Rectal smooth muscle tissue (tissue), 1 donor: ENCODE data around the gene KRTAP12-3.
"Not testable (repeated sequence)": the region's sequence is repeated elsewhere in the genome, so short reads cannot be mapped to it uniquely, and the experiment has no call there.

ENCODE experiments used
- H3K27ac ChIP-seq: one replicate; pipeline ENCODE4 v1.7.0; 2013; ENCODE audit warnings: low read depth, low read length, inconsistent platforms
- H3K27me3 ChIP-seq: one replicate; pipeline ENCODE4 v1.7.0; 2013; ENCODE audit warnings: low read length; ENCODE audit not compliant: control insufficient read depth, insufficient read depth
- H3K36me3 ChIP-seq: one replicate; pipeline ENCODE4 v1.7.0; 2013; ENCODE audit warnings: low read length; ENCODE audit not compliant: control insufficient read depth, insufficient read depth
- H3K4me1 ChIP-seq: one replicate; pipeline ENCODE4 v1.7.0; 2013; ENCODE audit warnings: low read length; ENCODE audit not compliant: control insufficient read depth, insufficient read depth
- H3K4me3 ChIP-seq: one replicate; pipeline ENCODE4 v1.7.0; 2013; ENCODE audit warnings: low read length
- H3K9ac ChIP-seq: one replicate; pipeline ENCODE4 v1.7.0; 2013; ENCODE audit warnings: low read length

Gene KRTAP12-3

GRCh38 chr21:44686000-44686781, 28.5 kb downstream of the KRTAP12-3 start:
- H3K4me1 ChIP-seq: no peaks in the 10 kb centered on the region
- no peak overlapping the region for H3K9ac ChIP-seq
- no peak overlapping the region for H3K4me3 ChIP-seq
- no peaks in the 10 kb centered on the region for H3K27me3 ChIP-seq
- H3K36me3 ChIP-seq: no peaks in the 10 kb centered on the region
- H3K27ac ChIP-seq: no peak overlapping the region

GRCh38 chr21:44686843-44687561, 29.3 kb downstream of the KRTAP12-3 start:
- no peak overlapping the region for H3K27ac ChIP-seq
- no peak overlapping the region for H3K9ac ChIP-seq
- H3K27me3 ChIP-seq: no peaks in the 10 kb centered on the region
- no peaks in the 10 kb centered on the region for H3K4me1 ChIP-seq
- H3K36me3 ChIP-seq: no peaks in the 10 kb centered on the region
- H3K4me3 ChIP-seq: no peak overlapping the region

GRCh38 chr21:44687671-44688070, 29.9 kb downstream of the KRTAP12-3 start:
- Histone ChIP-seq H3K27me3 (no peaks in the 10 kb centered on the region), H3K4me3 (no peak overlapping the region), H3K27ac (no peak overlapping the region), H3K9ac (no peak overlapping the region), H3K36me3 (no peaks in the 10 kb centered on the region), H3K4me1 (no peaks in the 10 kb centered on the region)

GRCh38 chr21:44689740-44690139, 32.0 kb downstream of the KRTAP12-3 start:
- H3K36me3 ChIP-seq, H3K27me3 ChIP-seq, H3K4me1 ChIP-seq, H3K27ac ChIP-seq, H3K4me3 ChIP-seq, H3K9ac ChIP-seq: not testable (repeated sequence)

GRCh38 chr21:44691686-44692085, 34.0 kb downstream of the KRTAP12-3 start:
- peaks cover 2% of the 10 kb centered on the region for H3K27me3 ChIP-seq
- H3K27ac ChIP-seq: no peak overlapping the region
- H3K9ac ChIP-seq: no peak overlapping the region
- H3K4me3 ChIP-seq: no peak overlapping the region
- no peaks in the 10 kb centered on the region for H3K4me1 ChIP-seq
- H3K36me3 ChIP-seq: no peaks in the 10 kb centered on the region

- H3K4me3 ChIP-seq: no peak overlapping the region
- no peaks in the 10 kb centered on the region for H3K36me3 ChIP-seq
- H3K4me1 ChIP-seq: no peaks in the 10 kb centered on the region
- H3K9ac ChIP-seq: no peak overlapping the region
- no peak overlapping the region for H3K27ac ChIP-seq
- peaks cover 7% of the 10 kb centered on the region for H3K27me3 ChIP-seq
These were observed 35.2 kb downstream of the KRTAP12-3 start for GRCh38 chr21:44692798-44693512.

DNA sequence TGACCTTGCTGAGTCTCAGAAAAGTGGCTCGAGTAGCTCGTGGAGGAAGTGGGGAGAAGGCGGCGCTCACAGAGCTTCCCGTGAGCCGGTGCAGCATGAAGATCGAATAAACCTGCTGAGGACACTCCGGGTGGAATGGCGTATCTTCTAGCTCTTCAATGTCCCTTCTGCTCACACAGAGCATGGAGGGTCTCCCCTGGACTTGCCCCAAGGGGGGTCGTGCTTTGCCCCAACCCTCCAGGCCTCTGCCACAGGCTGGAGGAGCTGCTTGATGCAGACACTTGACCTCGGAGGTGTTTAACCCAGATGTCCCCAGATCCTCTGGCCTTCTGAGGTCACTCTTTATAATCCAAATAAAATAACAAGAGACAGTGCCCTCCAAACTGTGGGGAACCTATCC, 37.0 kb downstream of the KRTAP12-3 start:
- no peak overlapping the region for H3K4me3 ChIP-seq
- H3K36me3 ChIP-seq: no peaks in the 10 kb centered on the region
- peaks cover 15% of the 10 kb centered on the region for H3K27me3 ChIP-seq
- H3K4me1 ChIP-seq: no peaks in the 10 kb centered on the region
- H3K9ac ChIP-seq: no peak overlapping the region
- H3K27ac ChIP-seq: no peak overlapping the region

DNA sequence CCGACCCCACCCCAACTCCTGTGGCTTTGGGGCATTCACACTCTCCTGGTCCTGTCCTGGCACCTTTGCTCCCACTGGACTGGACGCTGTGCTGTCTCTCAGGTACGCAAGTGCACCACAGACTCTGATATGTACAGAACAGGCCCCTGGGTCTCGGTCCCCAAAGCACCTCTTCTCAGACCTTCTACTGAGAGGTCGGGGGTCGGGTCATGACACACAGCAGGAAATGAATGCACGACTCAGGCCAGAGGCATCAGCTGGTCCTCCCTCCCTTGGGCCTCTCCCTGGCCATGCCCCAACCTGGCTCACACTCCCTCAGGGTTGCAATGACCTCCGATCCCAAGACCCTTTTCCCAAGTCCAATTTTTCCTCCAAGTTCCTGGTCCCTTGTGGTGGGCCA, 37.5 kb downstream of the KRTAP12-3 start:
- Histone ChIP-seq H3K9ac (no peak overlapping the region), H3K4me1 (no peaks in the 10 kb centered on the region), H3K36me3 (no peaks in the 10 kb centered on the region), H3K27me3 (peaks cover 15% of the 10 kb centered on the region), H3K27ac (no peak overlapping the region), H3K4me3 (no peak overlapping the region)

GRCh38 chr21:44695641-44696040, 37.9 kb downstream of the KRTAP12-3 start:
- Histone ChIP-seq H3K36me3 (no peaks in the 10 kb centered on the region), H3K27me3 (peaks cover 15% of the 10 kb centered on the region), H3K27ac (no peak overlapping the region), H3K4me3 (no peak overlapping the region), H3K4me1 (no peaks in the 10 kb centered on the region), H3K9ac (no peak overlapping the region)

GRCh38 chr21:44696572-44696971, 38.8 kb downstream of the KRTAP12-3 start:
- Histone ChIP-seq H3K4me1 (no peaks in the 10 kb centered on the region), H3K27me3 (peaks cover 15% of the 10 kb centered on the region), H3K36me3 (no peaks in the 10 kb centered on the region), H3K9ac (no peak overlapping the region), H3K27ac (no peak overlapping the region), H3K4me3 (no peak overlapping the region)

- H3K4me3 ChIP-seq, H3K4me1 ChIP-seq, H3K27ac ChIP-seq, H3K36me3 ChIP-seq, H3K9ac ChIP-seq: not testable (repeated sequence)
- H3K27me3 ChIP-seq: peaks cover 18% of the 10 kb centered on the region
These were observed 39.6 kb downstream of the KRTAP12-3 start, which contains the start of gene KRTAP10-12 for GRCh38 chr21:44697172-44697810. Gene KRTAP10-12 (plus strand): TSS chr21:44697172. CDS start chr21:44697202, 30 bp downstream.
